Activated CD4-positive, alpha-beta T cell treated with anti-CD3 and anti-CD28 coated beads, Interleukin-2, amount 10 ng/mL, durations not matched to agents 7 days and 5 days (primary cell): ENCODE results near the gene PRPF38B. TPM values are rescaled to one million over a fixed set of nuclear protein-coding genes. Genes with fewer than 3 reads are reported as not detected.

Experiments used
- total RNA-seq, 2 experiments: library from RNA; stranded (reverse); gene quantifications; one replicate each; pipeline ENCODE4 v1.2.3, GENCODE V29; 2021

Gene PRPF38B
- total RNA-seq, 2 experiments from 2014 or later, result 76.4 to 79.8 TPM

Other genes starting within 250 kb of the PRPF38B start
- gene NBPF6, start 242.0 kb upstream of the PRPF38B start, total RNA-seq, result not detected
- 10 to 100 TPM; 14.5 to 16.3 TPM for gene EEIG2, start 132.2 kb upstream of the PRPF38B start, total RNA-seq
- 10 to 100 TPM; 22.7 to 23.6 TPM for gene HENMT1, start 31.2 kb upstream of the PRPF38B start, total RNA-seq
- gene FNDC7, start 20.6 kb downstream of the PRPF38B start, total RNA-seq, result not detected
- 10 to 100 TPM; 49.8 to 55.3 TPM for gene STXBP3, start 54.4 kb downstream of the PRPF38B start, total RNA-seq
- not detected for gene AKNAD1, start 164.8 kb downstream of the PRPF38B start, total RNA-seq
- 10 to 100 TPM; 44.8 to 52.0 TPM for gene GPSM2, start 184.7 kb downstream of the PRPF38B start, total RNA-seq